Lower lobe of right lung (tissue), 2 donors: ENCODE data around the gene ZNF177. TPM values are rescaled to one million over a fixed set of nuclear protein-coding genes. Genes with fewer than 3 reads are reported as not detected.
"Not testable (repeated sequence)": the region's sequence is repeated elsewhere in the genome, so short reads cannot be mapped to it uniquely, and the experiment has no call there.

ENCODE experiments used
- ATAC-seq, 2 donors: fragments of 200-7000 bp; cut with Tn5 transposase; one replicate each; pipeline ENCODE4 v1.9.1; 2020 to 2022; ENCODE audit warnings: mild to moderate bottlenecking in 2 of 2, moderate library complexity in 2 of 2
- DNase-seq: peaks from one replicate; pipeline ENCODE4 v3.0.0-alpha.2; 2020
- H3K27ac ChIP-seq: fragments of 200-600 bp; one replicate; pipeline ENCODE4 v1.8.0; 2022
- H3K27me3 ChIP-seq: fragments of 200-600 bp; one replicate; pipeline ENCODE4 v1.8.0; 2022; ENCODE audit warnings: low read depth
- H3K36me3 ChIP-seq: fragments of 200-600 bp; one replicate; pipeline ENCODE4 v1.8.0; 2022; ENCODE audit warnings: mild to moderate bottlenecking
- H3K4me1 ChIP-seq: fragments of 200-600 bp; one replicate; pipeline ENCODE4 v1.8.0; 2022
- H3K4me3 ChIP-seq: fragments of 200-600 bp; one replicate; pipeline ENCODE4 v1.8.0; 2022; ENCODE audit warnings: mild to moderate bottlenecking
- H3K9me3 ChIP-seq: fragments of 200-600 bp; one replicate; pipeline ENCODE4 v1.8.0; 2022
- intact Hi-C: fragments of 100-400 bp; cut with DNase I; formaldehyde crosslinking; loops from one replicate; pipeline ENCODE4 v1.11.0; 2022
- long read RNA-seq: library from polyadenylated mRNA; unstranded; transcript quantifications from one replicate; pipeline ENCODE4 v2.0.0, GENCODE V29; 2021
- total RNA-seq: library from RNA; stranded (reverse); fragmentation: NEBNext Ultra II Directional; extraction: Animal tissue kit (Norgen Biotek cat#: 25700); gene quantifications from one replicate; pipeline ENCODE4 v1.2.1, GENCODE V29; 2021
- TF ChIP-seq, protein P1 (sequence below): fragments of 200-600 bp; IDR thresholded peaks from one replicate; pipeline ENCODE4 v1.8.0; 2022; ENCODE audit warnings: antibody characterized with exemption, mild to moderate bottlenecking
- donor health status: DM: no; HTN: yes; CAD: no; lungs with severe emphysema.

ZNF177 gene
- 2.2 TPM for total RNA-seq
- long read RNA-seq, partial matches to known transcripts = 0 of 1 reads
- long read RNA-seq, other reads (novel, unspliced or antisense) = 1 of 1 reads

- no peaks in the 10 kb centered on the region for H3K36me3 ChIP-seq
- H3K27me3 ChIP-seq = no peaks in the 10 kb centered on the region
- ATAC-seq (no peak), DNase-seq (no peak)
- TF ChIP-seq, protein P1, sequence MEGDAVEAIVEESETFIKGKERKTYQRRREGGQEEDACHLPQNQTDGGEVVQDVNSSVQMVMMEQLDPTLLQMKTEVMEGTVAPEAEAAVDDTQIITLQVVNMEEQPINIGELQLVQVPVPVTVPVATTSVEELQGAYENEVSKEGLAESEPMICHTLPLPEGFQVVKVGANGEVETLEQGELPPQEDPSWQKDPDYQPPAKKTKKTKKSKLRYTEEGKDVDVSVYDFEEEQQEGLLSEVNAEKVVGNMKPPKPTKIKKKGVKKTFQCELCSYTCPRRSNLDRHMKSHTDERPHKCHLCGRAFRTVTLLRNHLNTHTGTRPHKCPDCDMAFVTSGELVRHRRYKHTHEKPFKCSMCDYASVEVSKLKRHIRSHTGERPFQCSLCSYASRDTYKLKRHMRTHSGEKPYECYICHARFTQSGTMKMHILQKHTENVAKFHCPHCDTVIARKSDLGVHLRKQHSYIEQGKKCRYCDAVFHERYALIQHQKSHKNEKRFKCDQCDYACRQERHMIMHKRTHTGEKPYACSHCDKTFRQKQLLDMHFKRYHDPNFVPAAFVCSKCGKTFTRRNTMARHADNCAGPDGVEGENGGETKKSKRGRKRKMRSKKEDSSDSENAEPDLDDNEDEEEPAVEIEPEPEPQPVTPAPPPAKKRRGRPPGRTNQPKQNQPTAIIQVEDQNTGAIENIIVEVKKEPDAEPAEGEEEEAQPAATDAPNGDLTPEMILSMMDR = no peak
- no peaks in the 10 kb centered on the region for H3K4me1 ChIP-seq
- no peak within 1 kb of the TSS for H3K4me3 ChIP-seq
- peaks cover 97% of the 10 kb centered on the region for H3K9me3 ChIP-seq
- intact Hi-C loops = no loop called here
- no peak within 1 kb of the TSS for H3K27ac ChIP-seq
These were observed at the start of gene ZNF177 for GRCh38 chr19:9362905-9363304. Gene ZNF177, plus strand, starts transcription at chr19:9363013. Its CDS starts 15,299 bp downstream, at chr19:9378312.

DNA sequence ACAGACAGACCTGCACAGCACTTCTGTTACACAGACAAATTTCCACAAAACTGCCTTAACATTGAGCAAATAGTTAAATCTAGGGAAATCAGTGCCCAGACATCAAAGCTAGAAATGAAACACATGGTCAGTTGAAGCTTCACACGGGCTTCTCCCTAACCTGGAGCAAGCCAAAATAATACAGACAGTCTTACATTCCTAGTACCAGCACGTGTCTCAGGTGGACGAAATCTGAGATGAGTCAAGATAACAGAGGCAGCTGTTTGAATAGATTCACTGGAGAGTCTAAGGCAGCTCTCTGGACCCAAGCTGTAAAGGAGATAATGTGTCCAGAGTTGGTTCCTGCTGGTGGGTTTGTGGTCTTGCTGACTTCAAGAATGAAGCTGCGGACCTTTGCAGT, 49.1 kb upstream of the ZNF177 start:
- DNase-seq (no peak), ATAC-seq (no peak)
- TF ChIP-seq, protein P1 = no peak
- peaks cover 4% of the 10 kb centered on the region for H3K4me1 ChIP-seq
- no peak overlapping the region for H3K27ac ChIP-seq
- H3K36me3 ChIP-seq = no peaks in the 10 kb centered on the region
- H3K27me3 ChIP-seq = no peaks in the 10 kb centered on the region
- intact Hi-C loops = no loop called here
- H3K9me3 ChIP-seq = no peaks in the 10 kb centered on the region
- no peak overlapping the region for H3K4me3 ChIP-seq

- Histone ChIP-seq H3K4me3 (no peak overlapping the region), H3K27me3 (no peaks in the 10 kb centered on the region), H3K9me3 (peaks cover 18% of the 10 kb centered on the region), H3K4me1 (peaks cover 11% of the 10 kb centered on the region), H3K36me3 (no peaks in the 10 kb centered on the region), H3K27ac (no peak overlapping the region)
- TF ChIP-seq, protein P1 = no peak
- no peak for DNase-seq
- no peak for ATAC-seq
- intact Hi-C loops = no loop called here
These were observed 41.5 kb upstream of the ZNF177 start for GRCh38 chr19:9321338-9321737.

GRCh38 chr19:9321756-9322155, 41.1 kb upstream of the ZNF177 start:
- intact Hi-C loops, ATAC-seq, DNase-seq, H3K27ac ChIP-seq, H3K27me3 ChIP-seq, H3K36me3 ChIP-seq, H3K4me3 ChIP-seq: not testable (repeated sequence)
- peaks cover 11% of the 10 kb centered on the region for H3K4me1 ChIP-seq
- H3K9me3 ChIP-seq = peaks cover 23% of the 10 kb centered on the region

DNA sequence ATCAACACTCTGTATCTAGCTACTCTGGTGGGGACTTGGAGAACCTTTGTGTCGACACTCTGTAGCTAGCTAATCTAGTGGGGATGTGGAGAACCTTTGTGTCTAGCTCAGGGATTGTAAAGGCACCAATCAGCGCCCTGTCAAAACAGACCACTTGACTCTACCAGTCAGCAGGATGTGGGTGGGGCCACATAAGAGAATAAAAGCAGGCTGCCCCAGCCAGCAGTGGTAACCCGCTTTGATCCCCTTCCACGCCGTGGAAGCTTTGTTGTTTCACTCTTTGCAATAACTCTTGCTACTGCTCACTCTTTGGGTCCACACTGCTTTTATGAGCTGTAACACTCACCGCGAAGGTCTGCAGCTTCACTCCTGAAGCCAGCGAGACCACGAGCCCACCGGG, 40.6 kb upstream of the ZNF177 start:
- DNase-seq, ATAC-seq, H3K27ac ChIP-seq, H3K27me3 ChIP-seq, H3K4me3 ChIP-seq, intact Hi-C loops, H3K36me3 ChIP-seq: not testable (repeated sequence)
- Histone ChIP-seq H3K9me3 (peaks cover 27% of the 10 kb centered on the region), H3K4me1 (peaks cover 11% of the 10 kb centered on the region)

DNA sequence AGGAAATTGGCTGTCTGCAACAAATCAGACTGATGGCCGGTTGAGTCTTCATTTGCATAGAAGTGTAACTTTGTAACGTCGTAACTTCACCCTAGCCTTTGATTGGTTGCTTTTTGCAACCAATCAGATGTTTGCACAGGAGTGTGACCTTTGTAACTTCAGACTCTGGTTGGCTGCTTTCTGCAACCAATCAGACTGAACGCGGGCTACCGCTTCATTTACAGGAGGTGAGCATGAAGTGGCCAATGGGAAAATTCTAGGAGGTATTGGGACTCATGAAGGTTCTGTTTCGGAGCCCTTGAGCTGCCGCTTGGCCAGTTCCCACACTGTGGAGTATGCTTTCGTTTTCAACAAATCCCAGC, 39.3 kb upstream of the ZNF177 start:
- Histone ChIP-seq H3K4me1 (peaks cover 11% of the 10 kb centered on the region), H3K36me3 (no peaks in the 10 kb centered on the region), H3K27me3 (no peaks in the 10 kb centered on the region), H3K27ac (peak overlapping the region; percentile 87), H3K9me3 (peaks cover 39% of the 10 kb centered on the region), H3K4me3 (peak overlapping the region; percentile 87)
- ATAC-seq (peak; percentile 84), DNase-seq (peak; percentile 67)
- intact Hi-C loops = no loop called here
- TF ChIP-seq, protein P1 = no peak
